ENCODE results near the gene CEP128.

CEP128 gene

DNA sequence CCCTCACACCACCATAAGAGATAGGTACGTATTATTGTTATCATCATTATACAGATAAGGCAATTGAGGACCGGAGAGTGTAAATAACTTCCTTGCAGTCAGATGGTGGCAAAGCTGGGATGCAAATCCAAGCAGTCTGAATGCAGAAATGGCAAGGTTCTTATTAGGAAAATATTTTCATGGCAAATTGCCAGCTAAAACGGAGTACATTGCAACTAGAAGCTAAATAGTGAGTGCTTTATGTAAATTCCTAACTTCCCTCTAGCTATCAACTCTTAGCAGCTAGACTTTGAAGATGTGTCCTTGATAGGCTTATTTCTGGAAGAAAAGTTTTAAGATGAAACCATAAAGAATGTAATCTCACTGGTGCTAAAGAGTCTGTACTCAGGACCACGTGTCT lies 406.4 kb downstream of the CEP128 start:
- Histone ChIP-seq H3K9me2 (replicated peaks; ENCODE audit: control insufficient read depth, low read length) (no peaks in the 10 kb centered on the region), H3K9me3 (ENCODE audit: control insufficient read depth, insufficient read depth, low read length) (no peaks in the 10 kb centered on the region), H3K4me3 (ENCODE audit: low read length) (no peak overlapping the region), H3K27me3 (ENCODE audit: control insufficient read depth, low read length) (no peaks in the 10 kb centered on the region), H3K36me3 (ENCODE audit: control insufficient read depth, low read length) (no peaks in the 10 kb centered on the region), H3K4me1 (ENCODE audit: control insufficient read depth, low read length) (no peaks in the 10 kb centered on the region), H3K79me2 (ENCODE audit: control insufficient read depth, low read length) (no peaks in the 10 kb centered on the region), H3K4me2 (ENCODE audit: low read length) (no peak overlapping the region), H3K27ac (ENCODE audit: low read depth, low read length) (no peak overlapping the region), H4K20me1 (ENCODE audit: control insufficient read depth, insufficient read depth, low read depth, low read length) (no peaks in the 10 kb centered on the region), H3F3A (ENCODE audit: control insufficient read depth, insufficient read depth) (no peaks in the 10 kb centered on the region)
- no peak for TF ChIP-seq EZH2phosphoT487 (IDR thresholded peaks at IDR 0.05; ENCODE audit: borderline replicate concordance, low read length)
- TF ChIP-seq, protein P1, sequence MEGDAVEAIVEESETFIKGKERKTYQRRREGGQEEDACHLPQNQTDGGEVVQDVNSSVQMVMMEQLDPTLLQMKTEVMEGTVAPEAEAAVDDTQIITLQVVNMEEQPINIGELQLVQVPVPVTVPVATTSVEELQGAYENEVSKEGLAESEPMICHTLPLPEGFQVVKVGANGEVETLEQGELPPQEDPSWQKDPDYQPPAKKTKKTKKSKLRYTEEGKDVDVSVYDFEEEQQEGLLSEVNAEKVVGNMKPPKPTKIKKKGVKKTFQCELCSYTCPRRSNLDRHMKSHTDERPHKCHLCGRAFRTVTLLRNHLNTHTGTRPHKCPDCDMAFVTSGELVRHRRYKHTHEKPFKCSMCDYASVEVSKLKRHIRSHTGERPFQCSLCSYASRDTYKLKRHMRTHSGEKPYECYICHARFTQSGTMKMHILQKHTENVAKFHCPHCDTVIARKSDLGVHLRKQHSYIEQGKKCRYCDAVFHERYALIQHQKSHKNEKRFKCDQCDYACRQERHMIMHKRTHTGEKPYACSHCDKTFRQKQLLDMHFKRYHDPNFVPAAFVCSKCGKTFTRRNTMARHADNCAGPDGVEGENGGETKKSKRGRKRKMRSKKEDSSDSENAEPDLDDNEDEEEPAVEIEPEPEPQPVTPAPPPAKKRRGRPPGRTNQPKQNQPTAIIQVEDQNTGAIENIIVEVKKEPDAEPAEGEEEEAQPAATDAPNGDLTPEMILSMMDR (IDR thresholded peaks at IDR 0.05; ENCODE audit: low read depth, low read length, poor library complexity, severe bottlenecking) = no peak

DNA sequence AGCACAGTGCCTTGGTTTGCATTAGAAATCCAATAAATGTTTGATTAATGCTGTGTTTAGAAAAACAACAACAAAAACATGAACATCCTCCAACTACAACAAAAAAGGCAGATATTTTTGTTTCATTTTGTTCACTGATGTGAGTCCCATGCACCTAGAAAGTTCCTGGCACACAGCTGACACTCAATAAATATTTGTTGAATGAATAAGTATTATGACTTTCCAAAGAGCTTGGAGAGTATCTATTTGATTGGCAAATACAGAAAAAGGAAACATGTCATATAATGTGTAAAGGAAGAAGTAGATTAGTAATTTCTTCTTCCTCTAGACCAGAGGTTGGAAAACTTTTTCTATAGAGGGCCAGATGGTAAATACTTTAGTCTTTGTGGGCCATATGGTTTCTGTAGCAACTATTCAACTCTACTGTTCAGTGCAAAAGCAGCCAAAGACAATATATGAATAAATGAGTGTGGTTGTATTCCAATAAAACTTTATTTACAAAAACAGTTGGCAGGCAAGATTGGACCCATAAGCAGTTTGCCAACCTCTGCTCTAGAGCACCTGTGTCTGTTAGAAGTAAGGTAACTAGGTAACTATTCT lies 417.9 kb downstream of the CEP128 start:
- Histone ChIP-seq H3K27me3 (ENCODE audit: control insufficient read depth, low read length) (no peaks in the 10 kb centered on the region), H3K79me2 (ENCODE audit: control insufficient read depth, low read length) (no peaks in the 10 kb centered on the region), H3K9me3 (ENCODE audit: control insufficient read depth, insufficient read depth, low read length) (no peaks in the 10 kb centered on the region), H4K20me1 (ENCODE audit: control insufficient read depth, insufficient read depth, low read depth, low read length) (no peaks in the 10 kb centered on the region), H3F3A (ENCODE audit: control insufficient read depth, insufficient read depth) (no peaks in the 10 kb centered on the region), H3K27ac (ENCODE audit: low read depth, low read length) (no peak overlapping the region), H3K4me3 (ENCODE audit: low read length) (no peak overlapping the region), H3K4me2 (ENCODE audit: low read length) (no peak overlapping the region), H3K36me3 (ENCODE audit: control insufficient read depth, low read length) (peaks cover 10% of the 10 kb centered on the region; the same call in 1 of the 2 replicates), H3K4me1 (ENCODE audit: control insufficient read depth, low read length) (no peaks in the 10 kb centered on the region), H3K9me2 (replicated peaks; ENCODE audit: control insufficient read depth, low read length) (no peaks in the 10 kb centered on the region)
- TF ChIP-seq, protein P1 (IDR thresholded peaks at IDR 0.05; ENCODE audit: low read depth, low read length, poor library complexity, severe bottlenecking) = no peak
- TF ChIP-seq EZH2phosphoT487 (IDR thresholded peaks at IDR 0.05; ENCODE audit: borderline replicate concordance, low read length) = no peak

DNA sequence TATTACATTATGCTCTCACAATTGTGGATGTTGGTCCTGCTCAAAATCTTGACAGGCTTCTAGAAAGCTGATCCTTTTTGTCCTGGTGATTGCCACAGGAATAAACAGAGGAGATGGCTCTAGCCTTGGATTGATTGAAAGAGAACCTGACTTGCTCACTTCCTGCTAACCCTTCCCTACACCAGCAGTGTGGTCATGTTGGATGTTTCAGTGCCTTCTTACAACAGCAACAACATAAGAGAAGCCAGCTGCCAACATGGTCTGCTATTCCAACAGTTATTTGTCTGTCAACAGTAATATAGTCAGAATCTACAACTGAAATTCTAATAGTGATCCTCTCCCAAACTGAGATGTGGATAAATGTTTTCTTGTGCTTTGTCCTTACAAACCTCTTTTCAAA lies 418.6 kb downstream of the CEP128 start:
- H3K9me2 ChIP-seq (replicated peaks; ENCODE audit: control insufficient read depth, low read length) = no peaks in the 10 kb centered on the region
- H3K36me3 ChIP-seq (ENCODE audit: control insufficient read depth, low read length) = peaks cover 10% of the 10 kb centered on the region; the same call in 1 of the 2 replicates
- no peak overlapping the region for H3K4me3 ChIP-seq (ENCODE audit: low read length)
- H3K79me2 ChIP-seq (ENCODE audit: control insufficient read depth, low read length) = no peaks in the 10 kb centered on the region
- no peaks in the 10 kb centered on the region for H3K9me3 ChIP-seq (ENCODE audit: control insufficient read depth, insufficient read depth, low read length)
- H3F3A ChIP-seq (ENCODE audit: control insufficient read depth, insufficient read depth) = no peaks in the 10 kb centered on the region
- no peaks in the 10 kb centered on the region for H3K4me1 ChIP-seq (ENCODE audit: control insufficient read depth, low read length)
- no peaks in the 10 kb centered on the region for H4K20me1 ChIP-seq (ENCODE audit: control insufficient read depth, insufficient read depth, low read depth, low read length)
- H3K27me3 ChIP-seq (ENCODE audit: control insufficient read depth, low read length) = no peaks in the 10 kb centered on the region
- TF ChIP-seq EZH2phosphoT487 (IDR thresholded peaks at IDR 0.05; ENCODE audit: borderline replicate concordance, low read length) = no peak
- TF ChIP-seq, protein P1 (IDR thresholded peaks at IDR 0.05; ENCODE audit: low read depth, low read length, poor library complexity, severe bottlenecking) = no peak
- H3K4me2 ChIP-seq (ENCODE audit: low read length) = no peak overlapping the region
- no peak overlapping the region for H3K27ac ChIP-seq (ENCODE audit: low read depth, low read length)
